NCI-H1105 (cell line): ENCODE results near the gene IST1.
"Not testable (repeated sequence)": the region's sequence is repeated elsewhere in the genome, so short reads cannot be mapped to it uniquely, and the experiment has no call there.

ENCODE experiments used
- DNase-seq: peaks from one replicate; lab custom pipeline; 2025; lab: John Stamatoyannopoulos, UW

The IST1 gene

DNA sequence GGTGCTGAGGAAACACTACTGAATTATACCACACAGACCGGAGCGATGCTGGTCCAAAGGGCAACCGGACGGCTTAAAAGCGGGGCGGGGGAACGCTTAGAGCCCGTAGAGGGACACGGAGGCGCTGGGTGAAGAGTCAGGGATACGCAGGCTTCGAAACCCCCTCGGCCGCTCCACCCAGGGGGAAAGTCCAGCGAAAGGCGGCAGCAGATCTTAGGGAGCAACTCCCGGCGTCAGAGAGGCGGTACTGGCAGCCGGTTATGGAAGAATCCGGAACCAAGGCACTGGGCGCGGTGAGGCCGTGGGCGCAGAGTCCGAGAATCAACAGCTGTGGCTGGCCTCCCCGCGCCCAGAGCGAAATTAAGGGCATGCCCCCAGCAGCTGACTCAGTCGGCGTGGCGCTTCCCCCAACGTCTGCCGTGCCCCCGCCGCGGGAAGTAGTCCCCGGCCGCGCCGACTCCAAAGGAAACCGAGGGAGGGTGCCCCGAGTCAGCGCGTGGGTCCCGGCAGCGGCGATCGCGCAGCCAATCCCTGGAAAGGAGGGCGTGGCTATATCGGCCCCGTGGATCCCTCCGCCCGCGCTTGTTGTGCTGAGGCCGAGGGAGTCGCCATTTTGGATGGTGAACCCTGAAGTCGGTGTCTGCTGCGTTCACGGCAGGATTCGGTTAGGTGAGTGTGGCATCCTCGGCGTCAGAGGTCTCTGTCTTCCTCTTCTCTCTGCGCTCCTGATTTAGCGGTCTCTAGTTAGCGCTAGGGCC, at the start of gene IST1:
Gene IST1, plus strand, starts transcription at position 611 of the 758 bp plus-strand sequence. CDS start 20,110 bp downstream, outside the sequence.
- DNase-seq: peak; percentile 89

DNA sequence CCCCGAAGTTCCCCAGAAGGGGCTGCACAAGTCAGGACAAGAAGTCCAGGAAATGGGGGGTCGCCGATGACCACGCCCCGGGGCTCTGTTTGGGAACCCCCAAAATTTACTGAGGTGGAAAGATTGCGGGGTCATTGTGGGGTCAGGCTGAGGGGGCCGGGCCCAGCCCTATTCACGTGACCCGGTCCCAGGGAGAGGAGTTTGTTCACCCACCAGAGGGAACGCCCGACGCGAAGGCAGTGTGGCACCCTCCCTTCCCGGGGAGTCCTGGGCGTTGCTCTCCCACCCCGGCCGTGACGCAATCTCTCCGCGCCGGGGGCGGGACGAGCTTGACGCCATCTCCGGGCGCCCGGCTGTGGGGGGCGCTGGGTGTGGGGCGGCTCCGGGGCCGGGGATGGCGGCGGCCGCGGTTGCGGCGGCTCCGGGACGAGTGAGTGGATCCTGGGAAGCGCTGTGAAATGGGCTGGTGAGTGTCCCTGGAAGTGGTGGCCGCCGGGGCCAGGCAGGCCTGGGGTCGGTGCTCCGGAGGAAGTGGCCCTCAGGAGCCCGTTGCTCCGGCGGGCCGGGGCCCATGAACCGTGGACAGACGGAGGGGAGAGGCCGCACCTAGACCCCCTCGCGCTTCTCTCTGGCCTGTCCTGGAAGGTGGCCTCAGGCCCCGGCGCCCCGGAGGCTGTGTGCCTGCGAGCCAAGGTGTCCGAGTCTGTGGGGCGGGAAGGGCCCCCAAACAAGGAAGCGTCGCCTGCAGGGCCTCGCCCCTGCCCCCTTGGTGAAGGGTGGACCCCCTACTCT, 49.5 kb upstream of the IST1 start, which contains the start of gene ATXN1L:
Gene ATXN1L, plus strand, starts transcription at position 338 of the 792 bp plus-strand sequence. CDS start 3,765 bp downstream, outside the sequence.
- peak; percentile 66 for DNase-seq

DNA sequence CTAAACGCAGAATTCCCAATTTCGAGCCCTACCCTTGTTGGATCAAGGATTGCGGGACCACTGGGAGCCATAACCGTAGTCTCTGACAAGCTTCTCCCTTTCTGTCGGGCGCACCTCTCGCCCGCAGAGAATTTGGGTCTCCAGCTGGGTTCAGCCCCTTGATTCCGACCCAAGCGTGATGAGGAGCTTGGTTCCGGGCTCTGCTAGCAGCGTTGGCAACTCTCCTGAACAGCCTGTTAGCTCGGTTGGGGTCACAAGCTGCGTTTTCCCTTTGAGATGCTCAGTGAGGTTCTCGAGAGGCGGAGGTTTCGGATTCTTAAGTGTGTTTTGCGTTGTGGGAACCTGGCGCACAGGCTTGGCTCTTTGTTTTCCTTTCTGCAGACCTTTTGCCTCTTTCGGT, 48.9 kb upstream of the IST1 start:
- DNase-seq: no peak

DNA sequence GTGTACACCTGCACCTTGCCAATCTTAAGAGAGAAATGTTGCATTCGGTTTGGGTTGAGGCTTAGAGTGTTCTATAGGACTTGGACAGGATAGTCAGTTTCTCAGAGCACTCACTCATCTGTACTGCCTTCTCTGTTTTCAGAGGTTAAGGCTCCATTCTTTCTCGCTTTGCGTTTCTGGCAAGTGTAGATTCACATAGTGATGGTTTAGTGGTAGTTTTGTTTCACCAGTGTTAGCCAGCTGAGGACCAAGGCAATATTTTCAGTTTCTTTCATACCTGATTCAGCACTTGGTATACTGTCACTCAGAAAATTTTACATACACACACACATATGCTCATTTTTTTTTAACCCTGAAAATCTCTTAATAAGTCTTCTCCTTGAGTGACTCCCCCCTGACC, 48.2 kb upstream of the IST1 start:
- DNase-seq: no peak

DNA sequence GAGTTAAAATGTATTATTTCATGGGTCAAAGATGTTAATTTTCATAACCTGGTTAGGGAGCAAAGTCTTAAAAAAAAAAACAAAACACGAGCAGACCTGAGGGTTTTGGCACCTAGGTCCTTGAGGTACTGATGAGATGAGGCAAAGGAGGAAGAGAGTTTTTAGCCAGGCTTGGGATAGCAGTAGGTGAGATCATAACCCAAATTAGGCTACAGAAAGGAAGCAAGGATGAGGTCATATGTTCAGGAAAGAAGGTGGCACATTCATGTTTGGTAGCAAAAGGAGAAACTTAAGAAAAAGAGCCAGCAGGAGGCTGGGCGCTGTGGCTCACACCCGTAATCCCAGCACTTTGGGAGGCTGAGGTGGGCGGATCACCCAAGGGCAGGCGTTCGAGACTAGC, 46.7 kb upstream of the IST1 start:
- no peak for DNase-seq

DNA sequence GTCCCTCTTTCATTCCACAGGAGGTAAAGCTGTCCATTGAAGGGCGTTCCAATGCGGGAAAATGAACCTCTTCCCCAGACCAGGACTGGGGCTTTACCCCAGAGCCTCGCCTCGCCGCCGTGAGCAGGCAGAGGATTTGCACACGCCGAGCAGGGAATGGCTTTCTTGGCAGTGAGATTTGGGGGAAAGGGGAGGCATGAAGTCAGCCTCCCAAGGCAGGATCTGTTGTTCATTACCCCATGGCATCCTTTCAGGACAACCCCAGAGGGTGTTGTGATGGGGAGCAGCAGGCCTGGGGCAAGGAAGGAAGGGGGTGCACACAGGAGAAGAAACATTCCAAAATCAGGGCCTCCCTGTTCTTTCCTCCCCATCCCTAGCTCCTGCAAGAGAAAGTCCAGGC, 43.6 kb upstream of the IST1 start:
- no peak for DNase-seq

DNA sequence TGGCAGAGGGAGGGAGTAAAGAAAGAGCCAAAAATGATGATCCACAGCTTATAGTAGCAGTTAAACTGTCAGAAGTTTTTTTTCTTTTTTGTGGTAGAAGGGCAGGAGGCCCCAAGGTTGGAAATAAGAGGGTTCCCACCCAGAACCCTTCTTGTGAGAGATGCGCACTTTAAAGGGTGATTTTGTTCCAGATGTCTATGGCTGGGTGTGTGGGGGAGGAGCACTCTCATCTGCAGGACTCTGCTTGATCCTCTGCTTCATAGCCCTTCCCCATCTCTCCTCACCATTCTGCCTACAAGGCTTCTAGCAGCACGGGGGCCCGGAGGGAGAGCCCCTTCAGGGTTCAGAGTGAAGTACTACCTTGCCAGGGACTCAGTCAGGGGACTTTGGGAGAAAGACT, 43.2 kb upstream of the IST1 start:
- DNase-seq: no peak

DNA sequence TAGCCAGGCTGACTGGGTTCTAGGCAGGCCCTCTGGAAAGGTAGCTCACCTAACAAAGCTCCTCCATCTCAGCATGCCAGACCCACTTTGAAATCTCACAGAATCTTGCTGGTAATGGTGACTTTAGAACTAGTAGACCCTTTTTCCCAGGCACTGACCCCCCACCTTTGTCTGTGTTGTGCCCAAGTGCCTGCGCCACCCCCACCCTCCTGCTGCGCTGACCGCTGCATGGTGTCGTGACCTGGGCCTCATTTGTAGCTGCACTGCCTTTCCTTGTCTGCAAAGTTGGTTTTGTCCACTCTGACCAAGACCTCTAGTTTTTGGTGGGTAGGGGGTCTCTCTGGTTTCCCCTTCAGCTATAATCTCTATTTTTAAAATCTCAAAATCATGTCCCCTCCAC, 42.8 kb upstream of the IST1 start:
- DNase-seq: no peak

DNA sequence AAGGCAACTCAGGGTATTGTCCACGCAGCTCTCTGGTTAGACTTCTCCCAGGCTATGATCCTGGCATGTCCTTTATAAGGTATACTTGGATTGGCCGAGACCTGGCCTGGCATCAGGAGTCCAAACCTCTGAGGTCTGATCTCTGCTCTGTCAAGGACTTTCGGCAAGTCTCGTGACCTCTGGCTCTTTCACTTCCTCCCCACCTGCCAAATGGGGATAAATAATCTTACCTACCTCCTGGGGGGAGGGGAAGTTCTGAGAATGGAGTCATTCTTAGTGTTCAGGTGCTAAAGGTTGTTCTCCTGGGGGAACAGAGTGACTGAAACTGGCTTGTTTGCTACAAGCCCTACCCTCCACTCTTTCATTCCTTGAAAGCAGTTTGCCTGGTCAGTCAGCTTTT, 41.9 kb upstream of the IST1 start:
- no peak for DNase-seq

DNA sequence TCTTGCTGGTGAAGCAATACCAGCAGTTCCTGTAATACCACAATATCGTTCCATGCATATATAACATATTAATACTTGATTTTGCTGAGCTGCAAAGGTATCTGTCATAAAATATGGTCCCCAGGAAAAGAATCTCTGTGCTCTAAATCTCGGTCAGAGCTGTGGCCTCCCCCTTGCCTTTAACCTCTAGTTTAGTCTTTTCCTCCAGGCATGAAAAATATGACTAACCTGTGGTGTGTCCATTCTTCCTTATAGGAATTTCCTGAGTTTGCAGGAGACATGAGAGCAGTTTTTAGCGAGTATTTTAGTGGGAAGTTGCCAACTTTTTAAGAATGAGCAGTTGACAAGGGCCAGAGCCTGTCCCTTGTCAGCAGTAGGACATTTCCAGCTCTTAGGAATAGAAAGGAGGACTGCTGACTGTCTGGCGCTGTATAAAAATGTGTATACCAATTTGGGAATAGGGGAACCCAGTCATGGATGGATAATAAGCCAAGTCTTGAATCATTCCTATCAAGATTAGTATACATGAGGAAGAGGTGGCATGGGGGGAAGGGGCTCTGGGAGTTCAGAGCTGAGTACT, 40.9 kb upstream of the IST1 start:
- no peak for DNase-seq

DNA sequence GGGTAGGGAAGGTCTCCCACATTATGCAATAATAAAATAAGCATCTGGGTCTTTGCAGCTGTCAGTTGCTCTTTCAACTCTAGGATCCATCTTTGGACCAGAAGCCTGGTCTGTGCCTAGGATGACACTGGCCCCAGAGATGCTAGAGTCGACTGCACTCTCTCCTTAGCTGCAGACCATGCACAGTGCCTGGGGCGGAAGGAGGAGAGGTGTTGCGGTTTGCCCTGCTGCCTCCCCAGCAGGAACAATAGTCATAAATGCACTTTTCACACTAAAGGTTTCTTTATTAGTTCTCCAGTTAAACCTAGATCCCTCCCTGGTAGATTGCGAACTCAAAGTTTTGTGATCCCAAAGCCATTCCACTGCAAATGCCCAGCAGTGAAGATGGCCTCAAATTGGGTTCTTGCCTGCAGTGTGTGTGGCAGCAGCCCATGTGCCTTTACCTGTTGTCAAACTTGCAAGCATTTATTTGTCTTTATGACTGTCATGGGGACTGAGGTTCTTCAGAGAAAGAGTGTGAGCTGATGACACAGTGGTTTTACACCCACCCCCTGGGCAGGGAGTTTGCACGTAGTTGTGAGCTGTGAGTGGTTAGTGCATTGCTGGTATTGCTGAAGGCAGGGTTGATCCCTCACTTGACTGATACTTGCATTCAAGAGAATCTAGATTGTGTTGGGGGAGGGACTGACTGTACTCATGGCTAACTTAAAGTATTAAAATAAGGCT, 39.2 kb upstream of the IST1 start:
- no peak for DNase-seq

DNA sequence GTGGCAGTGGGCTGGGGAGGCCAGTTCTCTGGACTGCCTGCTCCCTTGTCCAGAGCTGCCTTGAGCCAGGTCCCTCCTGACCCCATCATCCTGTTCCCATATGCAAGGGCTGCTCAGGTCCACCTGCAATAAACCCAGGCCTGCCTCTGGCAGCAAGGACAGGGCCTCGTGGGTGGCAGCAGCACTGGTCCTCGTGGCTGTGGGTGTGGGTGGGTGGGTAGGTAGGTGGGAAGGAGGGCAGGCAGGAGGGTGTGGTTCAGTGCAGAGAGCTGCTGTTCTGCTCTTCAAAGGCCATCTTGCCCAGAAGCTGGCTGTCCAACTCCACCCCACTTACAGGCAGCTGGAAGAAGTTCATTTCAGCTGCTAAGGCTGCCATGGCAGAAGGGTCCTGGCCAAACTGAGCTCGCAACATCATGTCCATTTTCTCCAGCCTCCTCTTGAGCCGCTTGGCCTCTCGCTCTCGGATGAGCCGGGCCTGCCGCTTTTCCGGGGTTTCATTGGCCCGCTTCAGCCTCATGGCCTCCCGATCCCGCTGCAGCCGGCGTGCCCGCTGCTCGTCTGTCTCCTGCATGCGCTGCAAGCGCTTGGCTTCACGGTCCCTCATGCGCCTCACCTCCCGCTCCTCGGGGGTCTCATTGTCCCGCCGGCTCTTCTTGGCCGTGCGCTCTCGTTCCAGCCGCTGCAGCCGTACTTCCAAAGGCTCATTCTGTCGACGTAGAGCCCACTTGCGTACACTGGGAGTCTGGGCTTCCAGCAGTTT, 35.4 kb upstream of the IST1 start:
- DNase-seq: no peak

DNA sequence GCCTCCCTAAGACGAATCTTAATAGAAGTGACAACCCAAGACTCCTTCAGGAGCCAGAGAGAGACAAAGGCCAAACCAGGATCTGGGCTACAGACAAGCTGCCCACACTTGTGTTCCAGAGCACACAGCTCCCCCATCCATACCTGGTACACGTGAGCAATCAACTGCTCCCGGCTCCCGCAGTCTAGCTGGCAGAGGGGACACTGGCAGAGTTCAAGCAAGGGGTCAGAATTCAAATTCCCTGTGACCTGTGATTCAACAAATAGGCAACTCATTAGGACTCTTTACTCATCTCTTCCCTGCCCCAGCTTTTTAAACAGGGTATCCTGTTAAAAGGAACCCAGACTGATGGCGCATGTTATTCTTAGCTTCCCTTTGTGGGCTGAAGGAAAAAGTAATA, 31.3 kb upstream of the IST1 start:
- DNase-seq: no peak

DNA sequence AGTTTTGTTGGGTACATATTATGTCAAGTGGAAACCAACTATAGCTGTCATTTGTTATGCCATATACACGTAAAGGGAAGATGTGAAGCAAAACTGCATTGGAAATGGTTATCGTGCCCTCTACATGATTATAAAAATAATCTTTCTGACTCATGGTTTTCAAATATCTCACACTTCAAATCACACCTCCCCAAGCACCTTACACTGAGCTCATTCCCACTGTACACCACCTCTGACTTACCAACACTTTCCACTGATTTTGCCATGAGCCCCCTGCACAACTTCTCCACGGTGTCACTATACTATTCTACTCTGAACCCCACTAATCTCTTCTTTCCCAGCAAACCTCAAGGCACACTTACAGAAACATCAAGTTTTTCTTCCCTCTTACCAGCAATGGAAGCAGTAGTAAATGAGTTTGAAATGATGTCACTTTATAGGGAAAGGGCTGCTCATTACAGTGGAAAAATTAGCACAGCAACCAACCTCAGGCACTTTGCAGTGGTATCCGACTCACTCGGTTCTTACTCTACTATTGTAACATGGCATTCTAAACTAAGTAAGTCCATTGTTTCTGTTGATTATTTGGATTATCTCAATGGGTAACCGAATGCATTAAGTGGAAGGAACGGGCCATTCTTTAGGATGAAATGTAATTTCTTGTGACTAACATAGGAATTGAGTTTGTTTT, 30.0 kb upstream of the IST1 start:
- no peak for DNase-seq

DNA sequence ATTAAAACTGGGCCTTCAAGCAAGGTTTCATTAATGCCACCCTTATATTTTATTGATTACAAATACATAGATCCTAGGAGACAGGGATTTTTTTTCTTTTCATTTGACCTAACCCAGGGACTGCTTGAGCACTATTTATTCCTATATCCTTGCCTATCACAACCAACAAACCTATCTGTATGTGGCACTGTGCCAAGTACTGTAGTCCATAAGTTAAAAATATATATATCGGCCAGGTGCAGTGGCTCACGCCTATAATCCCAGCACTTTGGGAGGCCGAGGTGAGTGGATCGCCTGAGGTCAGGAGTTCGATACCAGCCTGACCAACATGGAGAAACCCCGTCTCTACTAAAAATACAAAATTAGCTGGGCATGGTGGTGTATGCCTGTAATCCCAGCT, 28.2 kb upstream of the IST1 start:
- DNase-seq: not testable (repeated sequence)

DNA sequence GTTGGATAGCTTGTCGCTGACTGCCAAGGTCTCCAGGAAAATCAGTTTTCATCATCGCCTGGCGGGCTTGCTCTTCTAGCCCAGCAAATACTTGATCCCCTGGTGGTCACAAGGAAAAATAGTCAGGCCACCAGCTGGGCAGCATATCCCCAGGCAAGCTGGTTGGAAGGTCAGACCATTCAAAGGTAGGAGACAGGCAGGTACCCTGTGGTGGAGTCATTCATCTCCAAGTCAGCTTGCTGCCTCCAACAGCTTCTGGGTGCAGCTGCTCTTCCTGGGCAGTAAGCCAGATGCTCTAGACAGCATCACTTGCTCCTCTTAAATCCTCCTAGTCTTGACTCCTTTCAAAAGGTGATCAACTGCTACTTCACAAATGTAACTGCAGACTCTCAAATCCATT, 27.4 kb upstream of the IST1 start:
- DNase-seq: no peak

DNA sequence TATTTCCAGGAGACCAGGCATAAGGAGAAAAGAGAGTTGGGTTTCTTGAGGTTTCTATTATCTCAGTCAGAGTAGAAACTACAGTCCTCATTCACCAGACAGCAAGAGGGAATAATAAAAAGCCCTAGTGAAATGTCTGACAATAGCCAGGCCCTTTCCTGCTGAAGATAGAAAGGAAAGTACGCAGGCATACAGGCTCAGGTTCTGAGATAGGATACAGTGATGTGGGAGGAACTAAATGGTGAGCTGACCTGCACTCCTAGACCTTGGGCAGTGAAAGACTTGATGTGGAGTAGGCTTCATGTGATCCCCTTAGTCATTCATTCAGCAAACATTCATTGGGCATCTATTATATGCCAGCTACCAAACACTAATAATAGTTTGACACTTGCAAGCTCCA, 26.2 kb upstream of the IST1 start:
- no peak for DNase-seq

DNA sequence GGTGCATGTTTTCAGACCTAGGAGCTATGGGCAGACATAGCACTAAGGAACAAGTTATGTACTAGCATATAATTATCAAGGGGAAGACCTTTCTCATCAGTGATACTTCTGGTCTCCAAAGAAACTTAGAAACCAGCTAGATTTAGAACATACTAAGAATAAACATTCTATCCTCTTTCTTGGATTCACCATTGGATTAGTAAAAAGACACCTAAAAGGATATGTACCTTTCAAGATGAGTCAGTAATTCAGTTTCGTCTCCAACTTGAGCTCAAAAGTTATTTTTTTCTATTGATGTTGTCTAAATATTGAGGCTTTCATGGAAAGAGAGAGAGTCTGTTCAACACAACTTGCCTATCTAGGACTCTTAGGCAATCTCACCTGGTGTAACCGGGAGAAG, 24.5 kb upstream of the IST1 start:
- DNase-seq: no peak

DNA sequence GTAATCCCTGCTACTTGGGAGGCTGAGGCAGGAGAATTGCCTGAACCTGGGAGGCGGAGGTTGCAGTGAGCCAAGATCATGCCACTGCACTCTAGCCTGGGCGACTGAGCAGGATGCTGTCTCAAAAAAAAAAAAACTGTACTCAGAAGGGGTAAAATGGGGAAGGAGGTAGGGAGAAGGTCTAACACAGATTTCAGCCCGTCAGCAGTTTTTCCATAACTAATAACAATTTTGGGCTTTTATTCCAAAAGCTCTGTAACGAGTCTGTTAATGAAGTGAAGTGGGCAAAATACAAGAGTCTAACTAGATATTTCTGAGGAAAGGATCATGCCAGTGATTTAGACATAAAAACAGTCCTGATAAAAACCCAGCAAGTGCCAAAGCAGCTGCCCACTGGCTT, 22.1 kb upstream of the IST1 start:
- DNase-seq: no peak

DNA sequence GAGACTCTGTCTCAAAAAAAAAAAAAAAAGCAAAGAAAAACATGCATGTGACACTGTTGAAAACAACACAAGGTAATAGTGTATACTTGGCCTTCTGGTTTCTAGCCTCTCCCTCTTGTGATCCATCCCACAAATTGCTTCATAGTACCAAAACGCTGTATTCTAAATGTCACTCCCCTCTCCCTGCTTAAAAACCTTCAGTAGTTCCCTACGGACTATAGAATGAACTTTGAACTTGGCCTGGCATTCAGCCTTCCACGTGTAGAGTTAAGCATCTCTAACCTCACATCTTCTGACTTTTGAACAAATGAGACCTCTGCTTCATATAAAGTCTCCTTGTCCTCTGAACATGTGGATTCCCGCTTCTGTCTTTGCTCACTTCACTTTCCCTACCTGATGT, 16.4 kb upstream of the IST1 start:
- no peak for DNase-seq

DNA sequence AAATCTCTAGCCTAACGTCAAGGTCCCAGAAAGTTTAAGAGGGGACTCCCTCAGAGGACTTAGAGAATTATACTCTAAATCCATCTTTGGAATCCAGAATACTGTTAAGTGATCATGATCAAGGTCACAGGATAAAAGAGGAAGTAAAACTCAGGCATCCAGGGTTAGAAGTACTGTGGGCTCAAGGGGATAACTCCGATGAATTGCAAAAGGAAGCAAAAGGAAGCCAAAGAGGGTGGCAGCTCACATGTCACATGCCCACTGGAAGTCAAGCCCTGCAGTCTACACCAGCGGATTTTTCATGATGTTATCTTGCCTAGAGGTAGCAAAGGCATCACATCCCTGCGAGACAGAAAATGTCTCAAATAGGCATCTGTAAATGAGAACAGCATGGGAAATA, 15.2 kb upstream of the IST1 start:
- no peak for DNase-seq
